ENCODE results near the gene TEX11.
A peak's percentile ranks its signal among the peaks of the same experiment; 100 is the strongest.

Gene TEX11

DNA sequence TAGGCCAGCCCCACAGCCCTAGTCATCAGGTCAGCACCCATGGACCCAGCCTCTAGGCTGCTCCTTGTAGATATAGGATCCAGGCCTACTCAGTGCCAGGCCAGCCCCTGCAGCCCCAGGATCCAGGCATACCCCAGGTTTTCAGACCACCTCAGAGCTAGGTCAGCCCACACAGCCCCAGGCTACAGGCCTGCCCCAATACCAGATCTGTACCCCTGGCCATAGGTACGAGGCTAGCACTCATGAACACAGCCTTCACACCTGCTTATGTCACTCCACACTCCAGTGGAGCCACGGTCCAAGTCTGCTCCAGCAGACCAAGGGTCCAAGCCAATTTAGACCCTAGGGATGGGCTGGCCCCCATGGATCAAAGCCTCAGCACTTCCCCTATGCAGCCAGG lies 272.8 kb downstream of the TEX11 start:
- Histone ChIP-seq H3K27me3 (ENCODE audit: insufficient read depth, low read length, poor library complexity) (no peaks in the 10 kb centered on the region), H3K56ac (ENCODE audit: low read length) (no peak overlapping the region), H3K4ac (ENCODE audit: low read depth, low read length) (no peak overlapping the region), H3K79me1 (ENCODE audit: low read length) (no peaks in the 10 kb centered on the region), H3K9ac (ENCODE audit: low read length) (no peak overlapping the region), H2AK5ac (ENCODE audit: low read length) (no peak overlapping the region), H3K23ac (ENCODE audit: low read length) (no peak overlapping the region), H3K4me1 (ENCODE audit: control insufficient read depth, low read depth, low read length) (no peaks in the 10 kb centered on the region), H3K4me2 (ENCODE audit: low read length) (no peak overlapping the region), H2BK5ac (ENCODE audit: low read length) (no peak overlapping the region), H3K4me3 (ENCODE audit: low read length) (no peak overlapping the region), H4K5ac (ENCODE audit: low read length) (no peak overlapping the region), H2BK120ac (ENCODE audit: low read depth, low read length) (no peak overlapping the region), H3K79me2 (ENCODE audit: control insufficient read depth, insufficient read depth, low read length) (no peaks in the 10 kb centered on the region), H3K27ac (ENCODE audit: low read depth, low read length) (no peak overlapping the region), H4K8ac (ENCODE audit: low read depth, low read length) (no peak overlapping the region), H3K36me3 (ENCODE audit: control insufficient read depth, insufficient read depth, low read length) (no peaks in the 10 kb centered on the region), H3K18ac (ENCODE audit: low read length) (no peak overlapping the region), H2BK15ac (replicated peaks; ENCODE audit: low read depth) (no peak overlapping the region)
- no peak for DNase-seq
- no CpG with 5 or more reads among the region's 2 CpGs for WGBS (ENCODE audit: extremely low coverage, insufficient coverage, low lambda C conversion rate)

DNA sequence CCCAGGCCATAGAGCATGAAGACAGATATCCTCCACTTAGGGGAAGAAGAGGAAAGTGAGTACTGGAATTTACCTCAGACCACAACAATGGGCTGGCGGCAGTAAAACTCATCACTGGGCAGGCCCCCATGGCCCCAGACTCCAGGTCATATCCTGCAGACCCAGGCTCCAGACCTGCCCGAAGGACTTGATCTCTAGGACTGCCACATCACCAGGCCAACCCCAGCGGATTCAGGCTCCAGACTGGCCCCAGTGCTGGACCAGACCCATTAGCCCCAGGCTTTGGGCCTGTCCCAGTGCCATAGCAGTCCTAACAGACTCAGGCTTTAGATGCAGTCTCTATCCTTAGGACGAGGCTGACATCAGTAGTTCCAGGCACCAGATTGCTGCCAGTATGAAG lies 273.3 kb downstream of the TEX11 start:
- no peak overlapping the region for H2BK120ac ChIP-seq (ENCODE audit: low read depth, low read length)
- no peak overlapping the region for H3K4me3 ChIP-seq (ENCODE audit: low read length)
- WGBS (ENCODE audit: extremely low coverage, insufficient coverage, low lambda C conversion rate), result no CpG with 5 or more reads among the region's 4 CpGs
- H2AK5ac ChIP-seq (ENCODE audit: low read length), result no peak overlapping the region
- H3K27ac ChIP-seq (ENCODE audit: low read depth, low read length), result no peak overlapping the region
- no peak overlapping the region for H2BK5ac ChIP-seq (ENCODE audit: low read length)
- no peaks in the 10 kb centered on the region for H3K79me2 ChIP-seq (ENCODE audit: control insufficient read depth, insufficient read depth, low read length)
- H3K27me3 ChIP-seq (ENCODE audit: insufficient read depth, low read length, poor library complexity), result no peaks in the 10 kb centered on the region
- H3K23ac ChIP-seq (ENCODE audit: low read length), result no peak overlapping the region
- no peak overlapping the region for H3K4me2 ChIP-seq (ENCODE audit: low read length)
- no peak overlapping the region for H2BK15ac ChIP-seq (replicated peaks; ENCODE audit: low read depth)
- no peak overlapping the region for H3K9ac ChIP-seq (ENCODE audit: low read length)
- H3K56ac ChIP-seq (ENCODE audit: low read length), result no peak overlapping the region
- H3K79me1 ChIP-seq (ENCODE audit: low read length), result no peaks in the 10 kb centered on the region
- no peak overlapping the region for H4K5ac ChIP-seq (ENCODE audit: low read length)
- H3K4me1 ChIP-seq (ENCODE audit: control insufficient read depth, low read depth, low read length), result no peaks in the 10 kb centered on the region
- peak; percentile 7 for DNase-seq
- H3K4ac ChIP-seq (ENCODE audit: low read depth, low read length), result no peak overlapping the region
- no peak overlapping the region for H4K8ac ChIP-seq (ENCODE audit: low read depth, low read length)
- no peaks in the 10 kb centered on the region for H3K36me3 ChIP-seq (ENCODE audit: control insufficient read depth, insufficient read depth, low read length)
- no peak overlapping the region for H3K18ac ChIP-seq (ENCODE audit: low read length)

DNA sequence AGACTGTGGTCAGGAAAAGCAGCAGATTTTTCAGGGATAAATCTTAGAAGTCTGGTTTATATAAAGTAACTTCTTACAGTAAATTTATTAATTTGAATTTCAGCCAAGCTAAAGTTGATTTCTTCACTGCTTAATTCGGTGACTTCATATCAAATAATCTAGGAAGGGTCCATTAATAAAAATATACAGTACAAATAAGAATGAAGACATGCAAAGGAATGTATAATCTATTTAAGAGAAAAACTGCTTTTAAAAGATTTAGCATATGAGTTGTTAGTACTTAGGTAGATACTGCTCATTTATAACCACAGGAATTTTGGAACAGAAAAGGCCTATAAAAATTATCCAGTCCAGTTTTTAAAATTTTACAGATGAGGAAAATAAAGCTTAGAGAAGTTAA lies 286.8 kb downstream of the TEX11 start:
- DNase-seq, result no peak
- Histone ChIP-seq H3K79me1 (ENCODE audit: low read length) (no peaks in the 10 kb centered on the region), H4K5ac (ENCODE audit: low read length) (no peak overlapping the region), H3K18ac (ENCODE audit: low read length) (no peak overlapping the region), H3K56ac (ENCODE audit: low read length) (no peak overlapping the region), H2BK120ac (ENCODE audit: low read depth, low read length) (no peak overlapping the region), H3K27me3 (ENCODE audit: insufficient read depth, low read length, poor library complexity) (no peaks in the 10 kb centered on the region), H3K79me2 (ENCODE audit: control insufficient read depth, insufficient read depth, low read length) (no peaks in the 10 kb centered on the region), H3K36me3 (ENCODE audit: control insufficient read depth, insufficient read depth, low read length) (no peaks in the 10 kb centered on the region), H2AK5ac (ENCODE audit: low read length) (no peak overlapping the region), H2BK15ac (replicated peaks; ENCODE audit: low read depth) (no peak overlapping the region), H3K4ac (ENCODE audit: low read depth, low read length) (no peak overlapping the region), H3K9ac (ENCODE audit: low read length) (no peak overlapping the region), H3K23ac (ENCODE audit: low read length) (no peak overlapping the region), H3K4me2 (ENCODE audit: low read length) (no peak overlapping the region), H2BK5ac (ENCODE audit: low read length) (no peak overlapping the region), H3K4me1 (ENCODE audit: control insufficient read depth, low read depth, low read length) (no peaks in the 10 kb centered on the region), H3K27ac (ENCODE audit: low read depth, low read length) (no peak overlapping the region), H3K4me3 (ENCODE audit: low read length) (no peak overlapping the region), H4K8ac (ENCODE audit: low read depth, low read length) (no peak overlapping the region)
- WGBS (ENCODE audit: extremely low coverage, insufficient coverage, low lambda C conversion rate), result no CpG with 5 or more reads among the region's 1 CpG

DNA sequence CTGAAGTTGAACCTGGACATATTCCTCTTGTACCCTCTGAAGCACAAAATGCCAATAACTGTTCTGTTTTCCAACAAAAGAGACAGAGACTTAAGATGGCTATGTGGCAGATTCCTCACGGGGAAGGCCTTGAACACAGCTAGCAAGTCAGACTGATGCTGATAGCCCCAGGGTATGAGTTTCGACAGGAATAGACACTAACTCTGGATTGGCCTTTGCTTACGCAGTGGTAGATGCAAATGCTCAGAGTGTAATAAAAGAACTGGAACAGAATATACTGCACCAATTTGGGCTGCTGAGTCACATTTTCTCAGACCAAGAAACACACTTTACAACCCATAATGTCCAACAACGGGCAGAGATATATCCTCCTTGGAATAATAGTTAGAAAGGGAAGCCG lies 290.0 kb downstream of the TEX11 start:
- H3K79me1 ChIP-seq (ENCODE audit: low read length), result no peaks in the 10 kb centered on the region
- no peak overlapping the region for H3K27ac ChIP-seq (ENCODE audit: low read depth, low read length)
- H3K4ac ChIP-seq (ENCODE audit: low read depth, low read length), result no peak overlapping the region
- H3K4me2 ChIP-seq (ENCODE audit: low read length), result no peak overlapping the region
- H3K4me1 ChIP-seq (ENCODE audit: control insufficient read depth, low read depth, low read length), result no peaks in the 10 kb centered on the region
- no CpG with 5 or more reads among the region's 5 CpGs for WGBS (ENCODE audit: extremely low coverage, insufficient coverage, low lambda C conversion rate)
- no peak for DNase-seq
- H2BK120ac ChIP-seq (ENCODE audit: low read depth, low read length), result no peak overlapping the region
- no peak overlapping the region for H4K5ac ChIP-seq (ENCODE audit: low read length)
- no peak overlapping the region for H2BK5ac ChIP-seq (ENCODE audit: low read length)
- no peak overlapping the region for H2BK15ac ChIP-seq (replicated peaks; ENCODE audit: low read depth)
- H3K9ac ChIP-seq (ENCODE audit: low read length), result no peak overlapping the region
- no peaks in the 10 kb centered on the region for H3K36me3 ChIP-seq (ENCODE audit: control insufficient read depth, insufficient read depth, low read length)
- H3K23ac ChIP-seq (ENCODE audit: low read length), result no peak overlapping the region
- no peak overlapping the region for H3K56ac ChIP-seq (ENCODE audit: low read length)
- H2AK5ac ChIP-seq (ENCODE audit: low read length), result no peak overlapping the region
- no peaks in the 10 kb centered on the region for H3K27me3 ChIP-seq (ENCODE audit: insufficient read depth, low read length, poor library complexity)
- no peaks in the 10 kb centered on the region for H3K79me2 ChIP-seq (ENCODE audit: control insufficient read depth, insufficient read depth, low read length)
- H3K4me3 ChIP-seq (ENCODE audit: low read length), result no peak overlapping the region
- no peak overlapping the region for H3K18ac ChIP-seq (ENCODE audit: low read length)
- no peak overlapping the region for H4K8ac ChIP-seq (ENCODE audit: low read depth, low read length)

DNA sequence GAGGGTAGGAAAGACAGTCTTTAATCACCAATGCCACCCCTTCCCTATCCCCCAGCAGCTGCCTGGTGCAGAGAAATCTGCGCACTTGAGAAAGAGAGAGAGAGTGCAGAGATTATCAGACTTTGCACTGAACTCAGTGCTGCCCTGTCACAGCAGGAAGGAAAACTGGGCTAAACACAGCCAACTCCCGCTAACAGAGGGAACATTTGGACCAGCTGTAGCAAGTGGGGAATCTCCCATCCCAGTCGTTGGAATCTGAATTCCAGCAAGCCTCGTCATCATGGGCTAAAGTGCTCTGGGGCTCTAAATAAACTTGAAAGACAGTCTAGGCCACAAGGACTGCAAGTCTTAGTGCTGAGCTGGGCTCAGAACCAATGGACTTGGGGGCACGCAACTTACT lies 295.2 kb downstream of the TEX11 start:
- no peaks in the 10 kb centered on the region for H3K36me3 ChIP-seq (ENCODE audit: control insufficient read depth, insufficient read depth, low read length)
- H3K18ac ChIP-seq (ENCODE audit: low read length), result no peak overlapping the region
- no peak overlapping the region for H3K9ac ChIP-seq (ENCODE audit: low read length)
- no peak overlapping the region for H3K56ac ChIP-seq (ENCODE audit: low read length)
- no peak overlapping the region for H3K27ac ChIP-seq (ENCODE audit: low read depth, low read length)
- no peaks in the 10 kb centered on the region for H3K27me3 ChIP-seq (ENCODE audit: insufficient read depth, low read length, poor library complexity)
- no peak overlapping the region for H4K5ac ChIP-seq (ENCODE audit: low read length)
- H2BK5ac ChIP-seq (ENCODE audit: low read length), result no peak overlapping the region
- no peak overlapping the region for H2BK120ac ChIP-seq (ENCODE audit: low read depth, low read length)
- H3K23ac ChIP-seq (ENCODE audit: low read length), result no peak overlapping the region
- H3K4me2 ChIP-seq (ENCODE audit: low read length), result no peak overlapping the region
- no peak overlapping the region for H3K4me3 ChIP-seq (ENCODE audit: low read length)
- H4K8ac ChIP-seq (ENCODE audit: low read depth, low read length), result no peak overlapping the region
- no peak overlapping the region for H3K4ac ChIP-seq (ENCODE audit: low read depth, low read length)
- DNase-seq, result no peak
- no peaks in the 10 kb centered on the region for H3K79me2 ChIP-seq (ENCODE audit: control insufficient read depth, insufficient read depth, low read length)
- H2AK5ac ChIP-seq (ENCODE audit: low read length), result no peak overlapping the region
- no peaks in the 10 kb centered on the region for H3K79me1 ChIP-seq (ENCODE audit: low read length)
- WGBS (ENCODE audit: extremely low coverage, insufficient coverage, low lambda C conversion rate), result no CpG with 5 or more reads among the region's 5 CpGs
- H3K4me1 ChIP-seq (ENCODE audit: control insufficient read depth, low read depth, low read length), result no peaks in the 10 kb centered on the region
- no peak overlapping the region for H2BK15ac ChIP-seq (replicated peaks; ENCODE audit: low read depth)

DNA sequence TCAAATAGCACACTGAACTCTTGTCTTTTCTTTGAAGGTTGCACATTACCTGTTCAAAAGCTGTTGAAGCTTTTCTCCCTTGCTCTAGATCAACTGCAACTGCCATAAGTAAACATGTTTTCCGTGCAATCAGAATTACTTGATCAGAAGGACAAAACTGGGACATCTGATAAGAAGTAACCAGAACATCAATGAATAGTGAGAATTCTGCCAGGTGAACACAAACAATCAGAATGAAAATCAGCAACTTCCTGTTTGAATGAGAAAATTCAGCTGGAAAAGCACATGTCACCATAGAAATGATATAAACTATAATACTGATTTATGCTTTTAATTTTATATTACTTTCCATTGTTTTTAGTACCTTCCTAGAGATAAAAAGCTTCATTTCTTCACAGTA lies 303.2 kb downstream of the TEX11 start:
- Histone ChIP-seq H3K27me3 (ENCODE audit: insufficient read depth, low read length, poor library complexity) (no peaks in the 10 kb centered on the region), H3K27ac (ENCODE audit: low read depth, low read length) (no peak overlapping the region), H3K4me1 (ENCODE audit: control insufficient read depth, low read depth, low read length) (no peaks in the 10 kb centered on the region), H2BK5ac (ENCODE audit: low read length) (no peak overlapping the region), H3K79me2 (ENCODE audit: control insufficient read depth, insufficient read depth, low read length) (no peaks in the 10 kb centered on the region), H2BK120ac (ENCODE audit: low read depth, low read length) (no peak overlapping the region), H3K9ac (ENCODE audit: low read length) (no peak overlapping the region), H2AK5ac (ENCODE audit: low read length) (no peak overlapping the region), H3K36me3 (ENCODE audit: control insufficient read depth, insufficient read depth, low read length) (no peaks in the 10 kb centered on the region), H4K8ac (ENCODE audit: low read depth, low read length) (no peak overlapping the region), H3K4ac (ENCODE audit: low read depth, low read length) (no peak overlapping the region), H3K4me2 (ENCODE audit: low read length) (no peak overlapping the region), H4K5ac (ENCODE audit: low read length) (no peak overlapping the region), H2BK15ac (replicated peaks; ENCODE audit: low read depth) (no peak overlapping the region), H3K56ac (ENCODE audit: low read length) (no peak overlapping the region), H3K18ac (ENCODE audit: low read length) (no peak overlapping the region), H3K23ac (ENCODE audit: low read length) (no peak overlapping the region), H3K79me1 (ENCODE audit: low read length) (no peaks in the 10 kb centered on the region), H3K4me3 (ENCODE audit: low read length) (no peak overlapping the region)
- DNase-seq, result no peak
- no CpG with 5 or more reads among the region's 1 CpG for WGBS (ENCODE audit: extremely low coverage, insufficient coverage, low lambda C conversion rate)
